Mononuclear cell (primary cell): ENCODE data around the gene PARVA. TPM values are rescaled to one million over a fixed set of nuclear protein-coding genes. Genes with fewer than 3 reads are reported as not detected.

Experiments used
- H3K27me3 ChIP-seq: 2 replicates; pipeline ENCODE4 v1.6.0; 2011; ENCODE audit warnings: low read length, control low read depth; ENCODE audit not compliant: insufficient read depth
- H3K4me1 ChIP-seq: 2 replicates; pipeline ENCODE4 v1.5.1; 2011; ENCODE audit warnings: mild to moderate bottlenecking, low read length, control low read depth; ENCODE audit not compliant: insufficient read depth
- H3K4me3 ChIP-seq: 2 replicates; pipeline ENCODE4 v1.5.1; 2011; ENCODE audit warnings: mild to moderate bottlenecking, low read length, moderate library complexity
- H3K9me3 ChIP-seq: 2 replicates; pipeline ENCODE4 v1.5.1; 2011; ENCODE audit warnings: low read depth, mild to moderate bottlenecking, control low read depth, low read length
- total RNA-seq: library from RNA; depleted of rRNA; stranded (reverse); fragments of >200 nt; gene quantifications from one replicate; pipeline ENCODE4 v1.2.3, GENCODE V29; 2012

PARVA gene
- total RNA-seq, 1 donor = 0.21 TPM

DNA sequence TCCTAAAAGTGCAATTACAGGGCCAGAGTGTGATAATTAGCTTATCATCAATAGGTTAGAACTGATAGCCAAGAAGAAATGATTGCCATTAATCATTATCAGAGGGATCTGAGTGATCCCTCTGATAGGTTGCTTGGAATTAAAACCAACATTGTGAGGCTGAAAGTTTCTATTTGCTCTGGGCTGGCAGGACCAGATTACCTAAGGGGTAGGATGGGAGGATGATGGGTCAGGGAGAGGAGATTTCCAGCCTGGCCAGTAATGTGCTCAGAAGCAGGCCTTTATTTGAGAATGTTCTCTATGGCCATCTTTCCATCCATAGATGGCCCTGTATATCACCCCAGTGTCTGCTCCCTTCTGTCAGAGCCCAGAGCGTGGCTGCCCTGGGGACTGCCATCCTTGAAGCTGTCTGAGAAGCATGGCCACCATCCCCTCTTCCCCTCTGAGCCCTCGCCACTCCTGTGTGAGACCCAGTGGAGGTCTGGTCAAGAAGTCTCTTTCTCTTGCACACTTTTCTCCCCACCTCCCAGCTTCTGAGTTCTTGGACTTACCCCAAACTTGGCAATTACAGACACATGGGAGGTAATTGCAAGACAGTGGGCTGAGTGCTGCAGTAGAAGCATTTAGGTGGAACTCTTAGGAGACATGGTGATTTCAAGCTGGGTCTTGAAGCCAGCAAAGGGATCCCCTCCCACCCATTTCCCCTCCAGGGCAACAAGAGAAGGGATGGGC lies 11.7 kb downstream of the PARVA start:
- no peaks in the 10 kb centered on the region for H3K9me3 ChIP-seq
- H3K4me1 ChIP-seq = no peaks in the 10 kb centered on the region
- no peaks in the 10 kb centered on the region for H3K27me3 ChIP-seq
- no peak overlapping the region for H3K4me3 ChIP-seq

DNA sequence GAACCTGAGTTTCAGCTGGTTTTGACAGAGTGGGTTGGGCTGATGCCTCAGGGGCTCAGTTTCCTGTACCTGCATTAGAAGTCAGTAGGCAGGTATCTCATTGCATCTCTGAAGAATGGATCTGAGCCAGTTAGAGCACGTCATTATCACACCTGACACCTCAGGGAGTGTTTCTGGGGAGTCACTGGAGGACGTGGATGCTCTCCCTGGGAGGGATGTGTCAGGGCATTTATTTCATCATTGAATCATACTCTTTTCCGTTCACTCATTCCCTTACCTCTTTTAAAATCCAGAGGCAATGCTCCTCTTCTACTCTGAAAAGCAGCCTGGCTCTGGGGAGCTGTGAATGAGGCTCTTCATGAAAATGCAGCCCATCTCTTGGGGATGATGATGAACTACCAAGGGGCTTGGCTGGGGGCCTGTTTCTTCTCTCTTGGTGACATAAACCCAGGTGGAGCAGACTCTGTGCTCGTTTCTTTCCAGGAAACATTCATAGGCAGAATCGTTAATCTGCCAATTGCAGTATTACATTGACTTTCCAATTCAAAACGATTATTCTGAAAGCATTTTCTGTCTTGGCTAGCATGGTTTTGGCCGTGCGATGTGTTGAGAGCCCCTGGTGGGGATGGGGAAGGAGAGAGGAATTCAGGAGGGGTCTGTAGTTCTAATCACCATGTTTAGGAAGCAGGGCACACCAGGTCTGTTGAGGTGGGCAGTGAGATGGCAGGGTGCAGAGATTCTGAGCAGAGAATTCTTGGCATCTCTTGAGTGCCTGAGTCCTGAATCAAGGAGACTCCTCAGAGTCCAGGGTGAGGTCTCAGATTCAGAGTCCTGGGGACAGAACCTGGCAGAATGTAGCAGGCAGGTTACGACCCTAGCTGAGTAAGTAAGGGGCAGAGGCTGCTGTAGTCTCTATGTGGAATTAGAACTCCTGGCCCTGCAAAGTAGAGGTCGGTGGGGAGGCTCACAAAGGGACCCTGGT lies 12.6 kb downstream of the PARVA start:
- Histone ChIP-seq H3K4me3 (no peak overlapping the region), H3K9me3 (no peaks in the 10 kb centered on the region), H3K4me1 (no peaks in the 10 kb centered on the region), H3K27me3 (no peaks in the 10 kb centered on the region)

DNA sequence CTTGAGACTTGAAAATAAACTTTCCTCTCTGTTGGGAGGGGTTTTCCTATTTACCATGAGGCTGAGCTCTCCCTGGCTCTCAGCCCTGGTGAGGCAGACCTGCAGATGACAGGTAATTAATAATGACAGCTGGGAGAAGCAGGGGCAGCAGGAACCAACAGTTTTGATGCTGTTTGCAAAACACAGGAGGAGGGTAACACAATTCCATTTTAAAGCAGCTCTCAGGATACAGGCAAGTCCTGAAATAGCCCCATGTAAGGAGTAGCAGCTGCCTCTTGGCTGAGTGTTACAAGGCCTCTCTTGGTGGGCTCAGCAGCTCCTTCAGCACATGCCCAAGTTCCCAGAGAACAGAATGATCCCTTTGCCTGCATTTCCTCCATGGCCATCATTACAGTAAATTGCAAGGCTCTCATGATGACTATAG lies 13.3 kb downstream of the PARVA start:
- H3K27me3 ChIP-seq = no peaks in the 10 kb centered on the region
- no peak overlapping the region for H3K4me3 ChIP-seq
- H3K9me3 ChIP-seq = no peaks in the 10 kb centered on the region
- H3K4me1 ChIP-seq = no peaks in the 10 kb centered on the region

DNA sequence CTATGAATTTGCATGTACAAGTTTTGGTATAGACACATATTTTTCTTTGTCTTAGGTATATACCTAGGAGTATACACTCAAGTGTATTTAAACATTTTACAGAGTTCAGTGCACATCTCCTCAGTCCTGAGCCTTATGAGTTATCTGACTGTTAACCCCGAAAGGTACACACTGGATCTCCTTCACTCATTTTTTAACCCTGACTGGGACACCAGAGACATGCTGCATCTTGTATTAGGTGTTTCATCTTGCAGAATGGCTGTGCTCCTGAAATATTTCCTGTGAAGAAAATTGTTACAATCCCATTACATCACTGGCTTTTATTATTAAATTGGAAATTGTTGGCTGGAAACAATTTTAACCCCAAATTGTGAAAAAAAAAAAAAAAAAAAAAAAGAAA lies 15.3 kb downstream of the PARVA start:
- no peak overlapping the region for H3K4me3 ChIP-seq
- no peaks in the 10 kb centered on the region for H3K27me3 ChIP-seq
- no peaks in the 10 kb centered on the region for H3K4me1 ChIP-seq
- no peaks in the 10 kb centered on the region for H3K9me3 ChIP-seq

- no peaks in the 10 kb centered on the region for H3K4me1 ChIP-seq
- no peaks in the 10 kb centered on the region for H3K27me3 ChIP-seq
- no peak overlapping the region for H3K4me3 ChIP-seq
- no peaks in the 10 kb centered on the region for H3K9me3 ChIP-seq
Measured at GRCh38 chr11:12393691-12394090, 16.3 kb downstream of the PARVA start.

DNA sequence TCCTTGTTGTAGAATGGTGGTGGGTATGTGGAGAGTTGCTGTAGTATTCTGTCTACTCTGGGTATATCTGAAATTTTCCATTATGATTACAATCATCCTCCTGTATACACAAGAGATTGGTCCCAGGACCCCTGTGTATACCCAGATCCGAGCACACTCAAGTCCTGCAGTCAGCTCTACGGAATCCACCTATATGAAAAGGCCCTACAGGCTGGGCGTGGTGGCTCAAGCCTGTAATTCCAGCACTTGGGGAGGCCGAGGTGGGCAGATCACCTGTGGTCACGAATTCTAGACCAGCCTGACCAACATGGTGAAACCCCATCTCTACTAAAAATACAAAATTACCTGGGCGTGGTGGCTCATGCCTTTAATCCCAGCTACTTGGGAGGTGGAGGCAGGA lies 17.2 kb downstream of the PARVA start:
- Histone ChIP-seq H3K27me3 (no peaks in the 10 kb centered on the region), H3K4me1 (no peaks in the 10 kb centered on the region), H3K4me3 (no peak overlapping the region), H3K9me3 (no peaks in the 10 kb centered on the region)

GRCh38 chr11:12395333-12395732 lies 18.0 kb downstream of the PARVA start:
- Histone ChIP-seq H3K9me3 (no peaks in the 10 kb centered on the region), H3K4me1 (no peaks in the 10 kb centered on the region), H3K4me3 (no peak overlapping the region), H3K27me3 (no peaks in the 10 kb centered on the region)

DNA sequence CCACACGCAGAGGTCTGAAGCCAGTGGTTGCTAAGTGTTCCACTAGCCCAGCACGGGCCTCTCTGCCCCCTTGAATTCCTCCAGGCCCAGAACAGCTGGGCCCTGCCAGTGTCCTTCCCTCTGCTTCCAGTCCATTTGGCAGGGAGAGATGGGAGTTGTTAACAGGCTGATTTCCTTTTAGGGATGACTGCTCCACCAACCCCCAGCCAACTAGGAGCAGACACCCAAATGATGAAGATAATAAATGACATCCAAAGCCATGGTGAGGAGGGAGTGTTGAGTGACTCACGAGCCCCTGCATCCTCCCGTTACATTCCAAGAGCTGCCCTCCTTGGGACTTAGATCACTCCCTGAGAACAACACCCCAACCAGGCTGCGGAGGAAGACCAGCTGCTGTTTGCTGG lies 20.6 kb downstream of the PARVA start:
- Histone ChIP-seq H3K4me1 (no peaks in the 10 kb centered on the region), H3K27me3 (no peaks in the 10 kb centered on the region), H3K9me3 (no peaks in the 10 kb centered on the region), H3K4me3 (no peak overlapping the region)

DNA sequence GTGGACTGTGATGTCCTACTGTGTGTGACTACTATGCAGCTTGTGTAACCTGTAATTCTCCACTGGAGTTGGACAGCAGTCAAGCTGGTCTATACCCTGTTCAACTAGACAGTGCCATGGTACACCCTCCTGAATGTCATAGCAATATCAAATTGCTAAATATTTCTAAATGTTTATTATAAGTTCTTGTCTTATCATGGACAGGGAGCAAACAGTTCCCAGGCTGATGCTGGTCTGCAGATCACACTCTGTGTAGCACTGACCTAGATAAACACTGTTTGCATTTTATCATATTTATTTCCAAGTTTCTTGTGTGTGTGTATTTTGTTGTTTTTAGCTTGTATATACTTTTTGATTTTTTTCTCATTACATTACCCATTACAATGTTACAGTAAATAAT lies 22.0 kb downstream of the PARVA start:
- Histone ChIP-seq H3K4me1 (no peaks in the 10 kb centered on the region), H3K9me3 (no peaks in the 10 kb centered on the region), H3K27me3 (no peaks in the 10 kb centered on the region), H3K4me3 (no peak overlapping the region)

DNA sequence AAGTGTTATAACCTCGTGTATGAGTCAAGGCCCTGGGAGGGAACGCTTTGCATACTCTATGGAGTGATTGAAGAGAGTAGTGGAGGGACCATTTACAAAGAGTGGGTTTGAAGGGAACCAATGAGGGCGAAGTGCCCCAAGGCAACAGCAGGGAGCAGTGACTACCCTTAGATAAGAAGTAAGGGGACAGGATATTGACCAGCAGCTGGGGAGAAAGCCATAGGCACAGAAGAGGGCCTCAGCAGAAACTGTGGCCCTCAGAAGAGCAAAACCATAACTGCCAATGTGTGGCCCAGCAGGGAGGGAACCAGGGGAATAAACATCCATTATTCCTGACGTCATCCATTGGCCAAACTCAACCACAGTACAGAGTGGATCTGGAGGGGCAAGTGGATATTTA lies 24.7 kb downstream of the PARVA start:
- Histone ChIP-seq H3K9me3 (no peaks in the 10 kb centered on the region), H3K4me3 (no peak overlapping the region), H3K4me1 (no peaks in the 10 kb centered on the region), H3K27me3 (no peaks in the 10 kb centered on the region)

- Histone ChIP-seq H3K4me3 (no peak overlapping the region), H3K27me3 (no peaks in the 10 kb centered on the region), H3K9me3 (no peaks in the 10 kb centered on the region), H3K4me1 (no peaks in the 10 kb centered on the region)
Measured at GRCh38 chr11:12402691-12403120, 25.3 kb downstream of the PARVA start.

DNA sequence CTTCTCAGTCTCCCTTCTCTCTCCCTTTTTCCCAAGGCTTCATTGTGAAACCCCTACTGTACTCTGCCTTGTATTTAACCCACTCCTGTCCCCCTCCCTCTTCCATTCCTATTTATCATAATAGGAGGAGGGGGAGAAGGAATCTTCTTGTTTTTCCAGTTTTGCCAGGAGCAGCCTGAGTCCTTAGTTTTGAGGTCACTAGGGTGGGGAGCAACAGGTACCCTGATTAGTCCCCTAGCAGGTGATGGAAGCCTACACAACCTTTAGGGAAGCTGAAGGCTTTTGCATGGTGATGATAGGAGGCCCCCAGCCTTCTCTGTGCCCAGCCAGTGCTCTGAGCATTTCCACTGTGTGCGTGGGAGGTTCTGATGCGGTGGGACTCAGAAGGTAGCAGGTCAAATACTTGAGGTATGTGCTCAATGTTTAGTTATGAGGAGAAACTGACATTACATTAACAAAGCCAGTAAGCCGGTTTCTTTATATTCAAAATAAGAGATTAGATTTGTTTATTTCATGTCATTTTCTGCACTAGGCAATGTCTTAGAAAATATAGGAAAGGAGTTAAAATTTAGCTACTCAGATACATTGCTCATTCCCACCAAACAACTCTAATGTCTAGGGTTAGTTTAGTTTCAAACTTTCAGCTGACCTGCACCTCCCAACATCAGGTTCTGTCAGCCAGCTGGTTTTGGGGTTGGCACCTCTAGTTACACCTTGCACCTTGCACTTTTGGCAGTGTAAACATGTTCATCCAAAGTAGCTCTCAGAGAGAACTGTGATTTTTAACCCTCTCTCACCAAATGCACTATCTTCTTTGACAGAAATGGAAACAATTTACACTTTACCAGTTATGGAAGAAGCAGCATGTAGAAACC lies 26.0 kb downstream of the PARVA start:
- Histone ChIP-seq H3K27me3 (no peaks in the 10 kb centered on the region), H3K4me3 (no peak overlapping the region), H3K4me1 (no peaks in the 10 kb centered on the region), H3K9me3 (no peaks in the 10 kb centered on the region)

DNA sequence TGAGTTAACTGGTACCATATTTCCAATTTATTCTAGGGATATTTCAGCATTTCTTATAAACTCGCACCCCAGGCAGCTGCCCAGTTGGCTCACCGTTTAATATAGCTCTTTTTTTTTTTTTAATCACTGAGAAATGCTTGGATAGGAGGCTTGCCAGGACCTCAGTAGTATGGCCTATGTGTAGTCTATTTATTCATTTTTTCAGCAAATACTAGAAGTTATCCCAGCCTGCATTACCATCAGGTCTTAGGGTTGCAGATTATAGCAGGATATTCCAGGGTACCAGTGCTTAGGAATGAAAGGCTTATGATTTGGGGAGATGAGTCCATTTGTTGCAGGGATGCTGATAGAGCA lies 26.6 kb downstream of the PARVA start:
- Histone ChIP-seq H3K9me3 (no peaks in the 10 kb centered on the region), H3K4me1 (no peaks in the 10 kb centered on the region), H3K4me3 (no peak overlapping the region), H3K27me3 (no peaks in the 10 kb centered on the region)

GRCh38 chr11:12404436-12404835 lies 27.1 kb downstream of the PARVA start:
- no peaks in the 10 kb centered on the region for H3K4me1 ChIP-seq
- H3K27me3 ChIP-seq = no peaks in the 10 kb centered on the region
- H3K4me3 ChIP-seq = no peak overlapping the region
- H3K9me3 ChIP-seq = no peaks in the 10 kb centered on the region
